Activated naive CD8-positive, alpha-beta T cell treated with anti-CD3 and anti-CD28 coated beads, Interleukin-2, amount 10 ng/mL, durations not matched to agents 7 days and 5 days (primary cell): ENCODE measurements around the gene IQCM. TPM values are rescaled to one million over a fixed set of nuclear protein-coding genes. Genes with fewer than 3 reads are reported as not detected.
"Not testable (repeated sequence)": the region's sequence is repeated elsewhere in the genome, so short reads cannot be mapped to it uniquely, and the experiment has no call there.

ENCODE experiments used
- ATAC-seq: fragments of 150-1000 bp; cut with Tn5 transposase; one replicate; pipeline ENCODE4 v1.10.0; 2021; ENCODE audit warnings: low read depth, moderate library complexity
- POLR2A ChIA-PET: fragments of 350-600 bp; sonication (Branson Sonifier 250); formaldehyde crosslinking; loops from one replicate; lab custom pipeline; 2021; ENCODE audit warnings: antibody characterized with exemption; lab: Charles Lee
- DNase-seq: peaks from one replicate; pipeline ENCODE4 v3.0.0; 2021
- H3K27ac Mint-ChIP-seq: one replicate; pipeline ENCODE4 v1.8.0; 2022; ENCODE audit warnings: mild to moderate bottlenecking, mixed read lengths
- H3K27me3 Mint-ChIP-seq: one replicate; pipeline ENCODE4 v1.8.0; 2022; ENCODE audit warnings: mild to moderate bottlenecking, moderate library complexity, mixed read lengths
- H3K36me3 Mint-ChIP-seq: one replicate; pipeline ENCODE4 v1.8.0; 2021; ENCODE audit warnings: mild to moderate bottlenecking, mixed read lengths
- H3K4me1 Mint-ChIP-seq: one replicate; pipeline ENCODE4 v1.8.0; 2021; ENCODE audit warnings: mixed read lengths
- H3K4me3 Mint-ChIP-seq: one replicate; pipeline ENCODE4 v1.8.0; 2022; ENCODE audit warnings: mild to moderate bottlenecking, moderate library complexity, mixed read lengths
- H3K9me3 Mint-ChIP-seq: one replicate; pipeline ENCODE4 v1.8.0; 2021; ENCODE audit warnings: mixed read lengths
- total RNA-seq, 2 experiments: library from RNA; stranded (reverse); gene quantifications; one replicate each; pipeline ENCODE4 v1.2.3, GENCODE V29; 2021

Gene IQCM
- total RNA-seq, 2 experiments from 2014 or later: not detected

GRCh38 chr4:149370785-149371420, 444.7 kb downstream of the IQCM start:
- H3K27ac Mint-ChIP-seq: no peak overlapping the region
- no peak overlapping the region for H3K4me3 Mint-ChIP-seq
- no peaks in the 10 kb centered on the region for H3K4me1 Mint-ChIP-seq
- ATAC-seq: no peak
- no peaks in the 10 kb centered on the region for H3K36me3 Mint-ChIP-seq
- no peak for DNase-seq
- H3K27me3 Mint-ChIP-seq: no peaks in the 10 kb centered on the region
- POLR2A ChIA-PET: no interaction called here
- no peaks in the 10 kb centered on the region for H3K9me3 Mint-ChIP-seq

GRCh38 chr4:149370002-149370401, 445.6 kb downstream of the IQCM start:
- DNase-seq: no peak
- no peak overlapping the region for H3K4me3 Mint-ChIP-seq
- no peaks in the 10 kb centered on the region for H3K4me1 Mint-ChIP-seq
- no peak for ATAC-seq
- H3K27ac Mint-ChIP-seq: no peak overlapping the region
- H3K9me3 Mint-ChIP-seq: no peaks in the 10 kb centered on the region
- POLR2A ChIA-PET: no interaction called here
- H3K36me3 Mint-ChIP-seq: no peaks in the 10 kb centered on the region
- no peaks in the 10 kb centered on the region for H3K27me3 Mint-ChIP-seq

- POLR2A ChIA-PET: no interaction called here
- Mint-ChIP-seq H3K27ac (no peak overlapping the region), H3K4me3 (no peak overlapping the region), H3K4me1 (no peaks in the 10 kb centered on the region), H3K9me3 (peaks cover 1% of the 10 kb centered on the region), H3K27me3 (no peaks in the 10 kb centered on the region), H3K36me3 (no peaks in the 10 kb centered on the region)
- ATAC-seq (no peak), DNase-seq (no peak)
Observed at GRCh38 chr4:149353241-149353640, 462.4 kb downstream of the IQCM start.

- H3K36me3 Mint-ChIP-seq: no peaks in the 10 kb centered on the region
- peaks cover 1% of the 10 kb centered on the region for H3K9me3 Mint-ChIP-seq
- no peaks in the 10 kb centered on the region for H3K27me3 Mint-ChIP-seq
- ATAC-seq (no peak), DNase-seq (no peak)
- no peak overlapping the region for H3K4me3 Mint-ChIP-seq
- no peak overlapping the region for H3K27ac Mint-ChIP-seq
- H3K4me1 Mint-ChIP-seq: no peaks in the 10 kb centered on the region
- POLR2A ChIA-PET: no interaction called here
Observed at GRCh38 chr4:149349541-149349940, 466.1 kb downstream of the IQCM start.

- no peaks in the 10 kb centered on the region for H3K27me3 Mint-ChIP-seq
- DNase-seq: no peak
- no peaks in the 10 kb centered on the region for H3K36me3 Mint-ChIP-seq
- POLR2A ChIA-PET: no interaction called here
- H3K27ac Mint-ChIP-seq: no peak overlapping the region
- ATAC-seq: no peak
- H3K4me3 Mint-ChIP-seq: no peak overlapping the region
- no peaks in the 10 kb centered on the region for H3K9me3 Mint-ChIP-seq
- H3K4me1 Mint-ChIP-seq: no peaks in the 10 kb centered on the region
Observed at GRCh38 chr4:149347139-149347538, 468.5 kb downstream of the IQCM start.

GRCh38 chr4:149345424-149345823, 470.2 kb downstream of the IQCM start:
- DNase-seq: no peak
- POLR2A ChIA-PET: no interaction called here
- no peak for ATAC-seq
- Mint-ChIP-seq H3K4me3 (no peak overlapping the region), H3K36me3 (no peaks in the 10 kb centered on the region), H3K4me1 (no peaks in the 10 kb centered on the region), H3K27me3 (no peaks in the 10 kb centered on the region), H3K9me3 (no peaks in the 10 kb centered on the region), H3K27ac (no peak overlapping the region)

GRCh38 chr4:149344436-149344835, 471.2 kb downstream of the IQCM start:
- Mint-ChIP-seq H3K36me3 (no peaks in the 10 kb centered on the region), H3K4me3 (no peak overlapping the region)
- ATAC-seq: no peak

GRCh38 chr4:149343614-149344013, 472.0 kb downstream of the IQCM start:
- ATAC-seq: no peak
- H3K4me1 Mint-ChIP-seq: no peaks in the 10 kb centered on the region
- H3K27ac Mint-ChIP-seq: no peak overlapping the region

More at GRCh38 chr4:149344436-149344835, 471.2 kb downstream of the IQCM start:
- Mint-ChIP-seq H3K9me3 (peaks cover 1% of the 10 kb centered on the region), H3K27ac (no peak overlapping the region), H3K4me1 (no peaks in the 10 kb centered on the region), H3K27me3 (no peaks in the 10 kb centered on the region)
- POLR2A ChIA-PET: no interaction called here
- no peak for DNase-seq

GRCh38 chr4:149341117-149341516, 474.5 kb downstream of the IQCM start:
- DNase-seq, POLR2A ChIA-PET, H3K9me3 Mint-ChIP-seq, H3K4me1 Mint-ChIP-seq, H3K4me3 Mint-ChIP-seq, ATAC-seq, H3K36me3 Mint-ChIP-seq, H3K27ac Mint-ChIP-seq, H3K27me3 Mint-ChIP-seq: not testable (repeated sequence)

More at GRCh38 chr4:149343614-149344013, 472.0 kb downstream of the IQCM start:
- no peaks in the 10 kb centered on the region for H3K36me3 Mint-ChIP-seq
- H3K9me3 Mint-ChIP-seq: peaks cover 4% of the 10 kb centered on the region
- DNase-seq: no peak
- H3K4me3 Mint-ChIP-seq: no peak overlapping the region
- no peaks in the 10 kb centered on the region for H3K27me3 Mint-ChIP-seq
- POLR2A ChIA-PET: no interaction called here

GRCh38 chr4:149328161-149328560, 487.5 kb downstream of the IQCM start:
- H3K9me3 Mint-ChIP-seq: peaks cover under 1% of the 10 kb centered on the region
- POLR2A ChIA-PET: no interaction called here

GRCh38 chr4:149322203-149322602, 493.4 kb downstream of the IQCM start:
- Mint-ChIP-seq H3K4me1 (no peaks in the 10 kb centered on the region), H3K27ac (no peak overlapping the region), H3K4me3 (no peak overlapping the region), H3K27me3 (no peaks in the 10 kb centered on the region), H3K36me3 (no peaks in the 10 kb centered on the region), H3K9me3 (peaks cover 6% of the 10 kb centered on the region)
- POLR2A ChIA-PET: no interaction called here
- ATAC-seq: no peak
- no peak for DNase-seq

More at GRCh38 chr4:149328161-149328560, 487.5 kb downstream of the IQCM start:
- no peak overlapping the region for H3K4me3 Mint-ChIP-seq
- DNase-seq (no peak), ATAC-seq (no peak)
- no peaks in the 10 kb centered on the region for H3K27me3 Mint-ChIP-seq
- no peaks in the 10 kb centered on the region for H3K4me1 Mint-ChIP-seq
- H3K36me3 Mint-ChIP-seq: no peaks in the 10 kb centered on the region
- no peak overlapping the region for H3K27ac Mint-ChIP-seq

- H3K27ac Mint-ChIP-seq: no peak overlapping the region
- H3K9me3 Mint-ChIP-seq: peaks cover 6% of the 10 kb centered on the region
- H3K4me3 Mint-ChIP-seq: no peak overlapping the region
- POLR2A ChIA-PET: no interaction called here
- H3K36me3 Mint-ChIP-seq: no peaks in the 10 kb centered on the region
- no peaks in the 10 kb centered on the region for H3K27me3 Mint-ChIP-seq
- no peaks in the 10 kb centered on the region for H3K4me1 Mint-ChIP-seq
- DNase-seq (no peak), ATAC-seq (no peak)
Observed at GRCh38 chr4:149321438-149321837, 494.2 kb downstream of the IQCM start.

GRCh38 chr4:149311076-149311475, 504.6 kb downstream of the IQCM start:
- Mint-ChIP-seq H3K36me3 (no peaks in the 10 kb centered on the region), H3K27me3 (no peaks in the 10 kb centered on the region), H3K9me3 (peaks cover 10% of the 10 kb centered on the region), H3K27ac (no peak overlapping the region), H3K4me1 (no peaks in the 10 kb centered on the region), H3K4me3 (no peak overlapping the region)
- POLR2A ChIA-PET: no interaction called here
- no peak for DNase-seq
- no peak for ATAC-seq

- POLR2A ChIA-PET: no interaction called here
- Mint-ChIP-seq H3K27ac (no peak overlapping the region), H3K4me3 (no peak overlapping the region), H3K4me1 (no peaks in the 10 kb centered on the region), H3K9me3 (peaks cover 10% of the 10 kb centered on the region), H3K36me3 (no peaks in the 10 kb centered on the region), H3K27me3 (no peaks in the 10 kb centered on the region)
- no peak for DNase-seq
- no peak for ATAC-seq
Observed at GRCh38 chr4:149306537-149306936, 509.1 kb downstream of the IQCM start.
